Endothelial cell of umbilical vein (primary cell): ENCODE results near the gene EPYC.

Source experiments
- CTCF ChIP-seq, 2 donors: IDR thresholded peaks; 1 replicate in 1 of 2; 2 replicates in 1 of 2; pipeline ENCODE4 v1.5.1; 2011; ENCODE audit warnings: low read length in 2 of 2, mild to moderate bottlenecking in 2 of 2, moderate library complexity in 2 of 2, control low read depth in 1 of 2, inconsistent platforms in 1 of 2, low read depth in 1 of 2; ENCODE audit not compliant: insufficient read depth in 1 of 2; ENCODE audit errors: extremely low read depth in 1 of 2
- EZH2 ChIP-seq: IDR thresholded peaks from 2 replicates; pipeline ENCODE4 v1.6.1; 2012; ENCODE audit warnings: borderline replicate concordance, low read depth, mild to moderate bottlenecking, moderate library complexity, low read length, inconsistent platforms; ENCODE audit not compliant: severe bottlenecking
- JUN ChIP-seq: IDR thresholded peaks from 2 replicates; pipeline ENCODE4 v1.6.1; 2011; ENCODE audit warnings: borderline replicate concordance, low read depth; ENCODE audit not compliant: insufficient read length, insufficient read depth
- MAX ChIP-seq: IDR thresholded peaks from 2 replicates; pipeline ENCODE4 v1.6.1; 2011; ENCODE audit not compliant: insufficient read depth, insufficient read length
- POLR2A ChIP-seq: IDR thresholded peaks from 2 replicates; pipeline ENCODE4 v1.6.1; 2012; ENCODE audit warnings: low read depth, mild to moderate bottlenecking, control low read depth, low read length
- POLR2AphosphoS5 ChIP-seq: IDR thresholded peaks from 2 replicates; pipeline ENCODE4 v1.6.1; 2012; ENCODE audit warnings: low read depth, mild to moderate bottlenecking, control low read depth, low read length, moderate library complexity; ENCODE audit not compliant: insufficient read depth

DNA sequence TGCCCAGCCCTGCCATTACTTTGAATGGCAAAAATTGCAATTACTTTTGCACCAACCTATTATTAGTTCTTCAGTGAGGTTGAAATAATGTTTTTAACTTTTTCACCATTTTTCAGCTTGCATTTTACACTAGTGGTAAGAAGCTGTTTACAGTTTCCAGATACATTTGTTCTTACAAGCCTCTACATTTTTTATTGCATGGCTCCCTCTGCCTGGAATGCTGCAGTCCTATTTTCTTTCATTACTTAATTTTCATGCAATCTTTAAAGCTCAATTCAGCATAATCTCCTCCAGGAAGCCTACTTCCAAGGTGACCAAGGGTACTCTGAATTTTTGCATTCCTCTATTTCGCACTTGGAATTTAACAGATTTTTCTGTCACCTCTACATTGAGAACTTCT is 83.2 kb downstream of the EPYC start:
- TF ChIP-seq CTCF (IDR thresholded peaks at IDR 0.05; ENCODE audit: extremely low read depth in 1 of 2, insufficient read depth in 1 of 2, low read depth in 1 of 2, low read length in 2 of 2) (no peak), JUN (no peak), EZH2 (no peak), POLR2AphosphoS5 (no peak), POLR2A (no peak), MAX (no peak)
